MCF 10A (cell line): Measurements from ENCODE around the gene AIFM1. TPM values are rescaled to one million over a fixed set of nuclear protein-coding genes. Genes with fewer than 3 reads are reported as not detected.
A peak's percentile ranks its signal among the peaks of the same experiment; 100 is the strongest.

Experiments used
- BruUV-seq: library from RNA; stranded (reverse); fragments of 400-500 nt; replicated peaks from 2 replicates; lab custom pipeline; 2021; lab: Mats Ljungman, UMichigan
- CTCF ChIA-PET: fragments of 300-600 bp; sonication (Branson Sonifier 250); formaldehyde crosslinking; extraction: SDS; loops from one replicate; lab custom pipeline; 2021; ENCODE audit warnings: antibody characterized with exemption, inconsistent platforms; lab: Yijun Ruan, JAX
- POLR2A ChIA-PET: fragments of 300-600, 350-650 bp; sonication (Branson Sonifier 250); formaldehyde crosslinking; extraction: SDS; loops from one replicate; lab custom pipeline; 2020; ENCODE audit warnings: antibody characterized with exemption, inconsistent platforms; lab: Yijun Ruan, JAX
- DNase-seq: peaks from one replicate; pipeline ENCODE4 v3.0.0-alpha.2; 2018; ENCODE audit not compliant: unreplicated experiment
- H3K27ac Mint-ChIP-seq: one replicate; pipeline ENCODE4 v1.8.0; 2022; ENCODE audit warnings: mild to moderate bottlenecking, low read depth, mixed read lengths; ENCODE audit not compliant: unreplicated experiment
- H3K27me3 Mint-ChIP-seq: one replicate; pipeline ENCODE4 v1.8.0; 2022; ENCODE audit warnings: mixed read lengths; ENCODE audit not compliant: insufficient read depth, unreplicated experiment
- H3K36me3 Mint-ChIP-seq: one replicate; pipeline ENCODE4 v1.8.0; 2022; ENCODE audit warnings: mild to moderate bottlenecking, moderate library complexity, mixed read lengths; ENCODE audit not compliant: insufficient read depth, unreplicated experiment
- H3K4me1 Mint-ChIP-seq: one replicate; pipeline ENCODE4 v1.8.0; 2022; ENCODE audit warnings: mixed read lengths; ENCODE audit not compliant: insufficient read depth, unreplicated experiment
- H3K4me3 Mint-ChIP-seq: one replicate; pipeline ENCODE4 v1.8.0; 2022; ENCODE audit warnings: mild to moderate bottlenecking, moderate library complexity, mixed read lengths; ENCODE audit not compliant: unreplicated experiment
- H3K9me3 Mint-ChIP-seq: one replicate; pipeline ENCODE4 v1.8.0; 2022; ENCODE audit warnings: mixed read lengths; ENCODE audit not compliant: unreplicated experiment
- intact Hi-C: fragments of 100-400 bp; cut with micrococcal nuclease; formaldehyde crosslinking; loops from 2 replicates; pipeline ENCODE4 v1.14.1; 2022
- total RNA-seq: library from RNA; stranded (reverse); gene quantifications from 2 replicates; pipeline ENCODE4 v1.2.3, GENCODE V29; 2022
- TF ChIP-seq, protein P1 (sequence below): fragments of 200-600 bp; IDR thresholded peaks from one replicate; pipeline ENCODE4 v1.8.0; 2022; ENCODE audit warnings: antibody characterized with exemption, mild to moderate bottlenecking; ENCODE audit not compliant: unreplicated experiment

The AIFM1 gene
- total RNA-seq, 1 experiment from 2014 or later, result 43.2 TPM

DNA sequence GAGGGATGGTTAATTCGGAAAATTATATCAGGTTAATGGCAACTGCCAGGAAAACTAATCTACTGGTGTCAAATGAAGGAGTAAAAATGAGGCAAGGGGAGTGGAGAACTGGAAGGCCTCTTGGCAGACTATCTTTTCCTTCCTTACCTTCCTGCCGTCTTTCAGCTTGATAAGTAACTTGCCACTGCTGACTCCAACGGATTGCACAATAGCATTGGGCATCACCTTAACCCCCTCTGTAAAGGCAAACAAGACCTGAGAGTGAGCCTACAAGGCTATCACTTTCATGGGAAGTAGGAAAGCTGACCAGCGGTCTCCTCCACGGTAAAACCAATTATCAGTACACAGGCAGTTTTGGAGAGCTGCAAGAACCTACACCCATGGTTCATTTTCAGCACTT, 29.1 kb downstream of the AIFM1 start:
- Mint-ChIP-seq H3K27me3 (peaks cover 40% of the 10 kb centered on the region), H3K4me1 (no peaks in the 10 kb centered on the region), H3K36me3 (peaks cover 40% of the 10 kb centered on the region), H3K9me3 (no peaks in the 10 kb centered on the region), H3K4me3 (no peak overlapping the region), H3K27ac (no peak overlapping the region)
- TF ChIP-seq, protein P1, sequence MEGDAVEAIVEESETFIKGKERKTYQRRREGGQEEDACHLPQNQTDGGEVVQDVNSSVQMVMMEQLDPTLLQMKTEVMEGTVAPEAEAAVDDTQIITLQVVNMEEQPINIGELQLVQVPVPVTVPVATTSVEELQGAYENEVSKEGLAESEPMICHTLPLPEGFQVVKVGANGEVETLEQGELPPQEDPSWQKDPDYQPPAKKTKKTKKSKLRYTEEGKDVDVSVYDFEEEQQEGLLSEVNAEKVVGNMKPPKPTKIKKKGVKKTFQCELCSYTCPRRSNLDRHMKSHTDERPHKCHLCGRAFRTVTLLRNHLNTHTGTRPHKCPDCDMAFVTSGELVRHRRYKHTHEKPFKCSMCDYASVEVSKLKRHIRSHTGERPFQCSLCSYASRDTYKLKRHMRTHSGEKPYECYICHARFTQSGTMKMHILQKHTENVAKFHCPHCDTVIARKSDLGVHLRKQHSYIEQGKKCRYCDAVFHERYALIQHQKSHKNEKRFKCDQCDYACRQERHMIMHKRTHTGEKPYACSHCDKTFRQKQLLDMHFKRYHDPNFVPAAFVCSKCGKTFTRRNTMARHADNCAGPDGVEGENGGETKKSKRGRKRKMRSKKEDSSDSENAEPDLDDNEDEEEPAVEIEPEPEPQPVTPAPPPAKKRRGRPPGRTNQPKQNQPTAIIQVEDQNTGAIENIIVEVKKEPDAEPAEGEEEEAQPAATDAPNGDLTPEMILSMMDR, result no peak
- no peak for DNase-seq
- POLR2A ChIA-PET, result no interaction called here
- CTCF ChIA-PET, result no interaction called here
- BruUV-seq, result no TSS peak
- intact Hi-C loops, result no loop called here

DNA sequence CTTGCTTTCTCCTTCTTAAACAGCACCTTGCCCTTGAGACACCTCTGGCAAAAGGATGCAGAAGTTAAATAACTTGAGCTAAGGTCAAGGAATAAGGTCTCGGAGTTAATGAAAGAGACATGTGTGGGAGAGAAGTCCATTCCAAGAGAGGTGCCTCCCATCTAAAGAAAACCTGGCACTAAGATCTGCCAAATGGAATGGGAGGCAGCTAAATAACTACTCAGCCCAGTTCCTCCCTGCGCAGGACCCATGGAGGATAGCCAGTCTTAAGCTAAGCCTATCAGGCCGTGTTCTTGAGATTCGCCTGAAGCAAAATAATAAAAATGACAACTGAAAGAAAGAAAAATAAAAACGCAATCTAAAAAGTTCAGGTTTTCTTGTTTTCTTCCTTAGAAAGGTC, 34.7 kb downstream of the AIFM1 start:
- H3K27me3 Mint-ChIP-seq, result peaks cover 20% of the 10 kb centered on the region
- H3K4me1 Mint-ChIP-seq, result no peaks in the 10 kb centered on the region
- POLR2A ChIA-PET, result interaction anchor here (0.7 kb wide), 1 partner anchor 10 kb away, joined by 3 read pairs; no protein-coding TSS in a partner anchor
- H3K9me3 Mint-ChIP-seq, result no peaks in the 10 kb centered on the region
- no TSS peak for BruUV-seq
- TF ChIP-seq, protein P1, result no peak
- CTCF ChIA-PET, result interaction anchor here (0.7 to 0.9 kb wide), 2 partner anchors 33 to 405 kb away, joined by 3 to 5 read pairs; no protein-coding TSS in a partner anchor
- H3K27ac Mint-ChIP-seq, result no peak overlapping the region
- H3K4me3 Mint-ChIP-seq, result no peak overlapping the region
- no peak for DNase-seq
- intact Hi-C loops, result no loop called here
- peaks cover 31% of the 10 kb centered on the region for H3K36me3 Mint-ChIP-seq

DNA sequence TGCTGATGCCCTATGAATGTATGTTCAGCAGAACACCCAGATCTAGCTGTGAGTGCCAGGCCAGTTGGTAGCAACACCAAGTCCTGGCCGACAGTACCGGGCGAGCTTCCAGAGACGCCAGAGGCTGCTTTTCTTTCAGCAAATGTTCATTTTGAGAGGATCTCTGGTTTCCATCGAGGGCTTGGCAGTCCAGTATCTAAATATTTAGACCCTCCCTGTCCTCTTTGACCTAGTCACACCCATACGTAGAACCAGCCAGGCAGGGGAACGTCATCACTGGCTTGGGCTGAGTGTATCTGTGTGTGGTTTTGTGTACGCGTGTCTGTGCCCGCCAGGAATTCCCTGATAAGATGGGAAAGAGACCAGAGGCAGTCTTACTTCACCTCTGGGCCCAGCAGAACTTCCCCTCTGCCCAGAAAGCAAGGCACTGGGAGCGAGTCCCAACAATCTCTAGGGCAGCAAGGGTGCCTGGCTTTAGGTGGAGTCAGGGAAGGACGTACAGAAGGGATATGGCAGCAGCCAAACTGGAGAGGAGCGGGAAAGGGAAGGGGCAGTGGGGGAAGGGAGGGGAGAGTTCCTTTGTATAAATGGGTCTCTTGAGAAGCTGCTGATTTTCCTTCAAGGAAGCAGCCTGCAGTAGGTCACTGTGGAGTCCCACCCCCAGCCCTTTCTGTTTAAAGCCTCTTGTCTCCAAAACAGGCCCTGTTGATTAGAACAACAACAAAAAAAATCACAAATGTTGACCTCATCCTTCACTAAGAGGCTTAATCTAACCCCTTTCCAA, 40.4 kb downstream of the AIFM1 start:
- H3K27me3 Mint-ChIP-seq, result peaks cover 18% of the 10 kb centered on the region
- ChIA-PET POLR2A (interaction anchor here (0.9 to 2.0 kb wide), 7 partner anchors 10 to 42 kb away, joined by 3 to 8 read pairs (median 5); partner anchors contain the start of gene AIFM1), CTCF (no interaction called here)
- peaks cover 5% of the 10 kb centered on the region for H3K4me1 Mint-ChIP-seq
- DNase-seq, result peak; percentile 79
- H3K9me3 Mint-ChIP-seq, result no peaks in the 10 kb centered on the region
- peak overlapping the region; percentile 91 for H3K27ac Mint-ChIP-seq
- intact Hi-C loops, result loop anchor here (1.0 kb wide), 1 partner anchor 40 kb away; the partner anchor contains the start of gene AIFM1
- TF ChIP-seq, protein P1, result no peak
- BruUV-seq, result no TSS peak
- peak overlapping the region; percentile 8 for H3K4me3 Mint-ChIP-seq
- H3K36me3 Mint-ChIP-seq, result peaks cover 13% of the 10 kb centered on the region

DNA sequence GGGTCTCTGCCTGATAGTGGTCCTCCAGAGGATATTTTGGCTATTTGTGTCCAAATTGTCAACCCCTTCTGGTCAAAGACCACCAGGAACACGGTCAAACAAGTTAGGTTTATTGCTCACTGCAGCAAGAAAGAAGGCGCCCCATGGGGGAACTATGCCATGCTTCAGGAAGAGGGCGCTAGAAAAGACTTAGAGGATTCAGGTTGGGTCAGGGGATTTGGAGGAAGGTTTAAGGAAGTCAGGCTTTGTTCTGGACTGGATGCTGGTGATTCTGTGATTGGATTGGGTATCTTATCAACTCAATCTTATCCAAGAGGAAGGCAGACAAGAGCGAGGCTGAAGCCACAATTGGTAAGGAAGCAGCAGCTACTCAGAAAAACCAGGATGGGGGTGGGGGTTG, 41.1 kb downstream of the AIFM1 start:
- intact Hi-C loops, result no loop called here
- H3K27ac Mint-ChIP-seq, result peak overlapping the region; percentile 91
- peaks cover 5% of the 10 kb centered on the region for H3K4me1 Mint-ChIP-seq
- peaks cover 13% of the 10 kb centered on the region for H3K36me3 Mint-ChIP-seq
- H3K9me3 Mint-ChIP-seq, result no peaks in the 10 kb centered on the region
- DNase-seq, result no peak
- TF ChIP-seq, protein P1, result no peak
- no TSS peak for BruUV-seq
- ChIA-PET POLR2A (interaction anchor here (0.9 to 2.0 kb wide), 6 partner anchors 9 to 42 kb away, joined by 3 to 8 read pairs (median 6); partner anchors contain the start of gene AIFM1), CTCF (no interaction called here)
- peaks cover 12% of the 10 kb centered on the region for H3K27me3 Mint-ChIP-seq
- no peak overlapping the region for H3K4me3 Mint-ChIP-seq
